HepG2 (cell line): ENCODE data around the gene MAP3K1. TPM values are rescaled to one million over a fixed set of nuclear protein-coding genes. Genes with fewer than 3 reads are reported as not detected.
A peak's percentile ranks its signal among the peaks of the same experiment; 100 is the strongest.

ENCODE experiments used
- ATAC-seq: fragments of 200-7000 bp; cut with Tn5 transposase; 3 replicates; pipeline ENCODE4 v1.9.1; 2020; ENCODE audit warnings: mild to moderate bottlenecking, moderate library complexity
- BruUV-seq: library from RNA; stranded (reverse); fragments of 400-500 nt; replicated peaks from 2 replicates; lab custom pipeline; 2021; lab: Mats Ljungman, UMichigan
- CTCF ChIA-PET: fragments of 300-600 bp; formaldehyde crosslinking; extraction: SDS; loops from one replicate; lab custom pipeline; 2021; ENCODE audit warnings: low total read pairs, inconsistent platforms, low intra/inter-chr PET ratio; lab: Yijun Ruan, JAX
- POLR2A ChIA-PET: fragments of 350-600 bp; sonication (Branson Sonifier 250); formaldehyde crosslinking; loops from one replicate; lab custom pipeline; 2020; ENCODE audit warnings: antibody characterized with exemption, inconsistent platforms; lab: Yijun Ruan, JAX
- DNase-seq: peaks from one replicate; pipeline ENCODE4 v3.0.0-alpha.2; 2015; ENCODE audit warnings: low spot score
- FAIRE-seq: peaks from 3 replicates; lab custom pipeline; 2011; peaks lifted over from hg19 to GRCh38; lab: Jason Lieb, UNC
- H2AFZ ChIP-seq: one replicate; pipeline ENCODE4 v1.6.1; 2011; ENCODE audit warnings: low read length, inconsistent platforms
- H3K27ac ChIP-seq: fragments of 300-600 bp; 3 replicates; pipeline ENCODE4 v1.8.0; 2011; ENCODE audit warnings: mixed run types, mild to moderate bottlenecking, mixed read lengths, low read length, inconsistent platforms; ENCODE audit not compliant: insufficient read depth; ENCODE audit errors: extremely low read length
- H3K27me3 ChIP-seq, 2 experiments: fragments of 200-600 bp in 1 of 2; 2 replicates in 1 of 2; 3 replicates in 1 of 2; pipeline versions ENCODE4 v1.6.0 to v1.8.0; 2011; ENCODE audit warnings: low read length in 2 of 2, mild to moderate bottlenecking in 2 of 2, moderate library complexity in 2 of 2, inconsistent platforms in 1 of 2; ENCODE audit not compliant: insufficient read depth in 2 of 2, control insufficient read depth in 1 of 2
- H3K36me3 ChIP-seq, 2 experiments: fragments of 200-600 bp in 1 of 2; replicated peaks in 1 of 2; 2 replicates in 1 of 2; 3 replicates in 1 of 2; pipeline versions ENCODE4 v1.5.1 to v1.8.0; 2011; ENCODE audit warnings: low read length in 2 of 2, inconsistent platforms in 1 of 2; ENCODE audit not compliant: insufficient read depth in 2 of 2, control insufficient read depth in 1 of 2
- H3K4me1 ChIP-seq: 2 replicates; pipeline ENCODE4 v1.5.1; 2012; ENCODE audit warnings: low read length, inconsistent platforms; ENCODE audit not compliant: insufficient read depth
- H3K4me2 ChIP-seq: 2 replicates; pipeline ENCODE4 v1.6.0; 2011; ENCODE audit warnings: low read depth, low read length, inconsistent platforms
- H3K4me3 ChIP-seq, 3 experiments: fragments of 200-600 bp in 1 of 3; sonication (generic), shearing (Covaris generic) in 1 of 3; replicated peaks in 1 of 3; 2 replicates each; pipeline ENCODE4 v1.5.1; 2011 to 2016; ENCODE audit warnings: low read length in 3 of 3, inconsistent platforms in 2 of 3, low read depth in 2 of 3, mild to moderate bottlenecking in 2 of 3, control low read depth in 1 of 3, mixed read lengths in 1 of 3; ENCODE audit not compliant: insufficient read depth in 1 of 3
- H3K79me2 ChIP-seq: one replicate; pipeline ENCODE4 v1.6.1; 2011; ENCODE audit warnings: low read length, inconsistent platforms; ENCODE audit not compliant: insufficient read depth
- H3K9ac ChIP-seq: 2 replicates; pipeline ENCODE4 v1.6.0; 2011; ENCODE audit warnings: mild to moderate bottlenecking, low read depth, low read length, inconsistent platforms; ENCODE audit not compliant: insufficient read depth
- H3K9me3 ChIP-seq: 2 replicates; pipeline ENCODE4 v1.5.1; 2012; ENCODE audit warnings: mild to moderate bottlenecking, low read length
- H4K20me1 ChIP-seq: 2 replicates; pipeline ENCODE4 v1.6.0; 2011; ENCODE audit warnings: inconsistent platforms, mild to moderate bottlenecking, low read length, moderate library complexity; ENCODE audit not compliant: insufficient read depth
- AFF4 ChIP-seq: sonication (generic); formaldehyde crosslinking; IDR thresholded peaks from 2 replicates; pipeline ENCODE4 v1.4.0; 2020; ENCODE audit warnings: missing genetic modification reagents
- ELF3 ChIP-seq: IDR thresholded peaks from 2 replicates; pipeline ENCODE4 v1.6.1; 2016; ENCODE audit warnings: missing genetic modification reagents, missing compliant biosample characterization
- HDAC6 ChIP-seq: fragments of 200-600 bp; sonication (generic); IDR thresholded peaks from 2 replicates; pipeline ENCODE4 v1.7.0; 2017; ENCODE audit warnings: mild to moderate bottlenecking, antibody characterized with exemption, low read length, low read depth
- HOXD1 ChIP-seq: sonication (generic); formaldehyde crosslinking; IDR thresholded peaks from 2 replicates; pipeline ENCODE4 v1.5.0; 2020; ENCODE audit warnings: missing genetic modification reagents
- KMT2A ChIP-seq: sonication (generic); formaldehyde crosslinking; IDR thresholded peaks from 2 replicates; pipeline ENCODE4 v1.4.0; 2020; ENCODE audit warnings: missing genetic modification reagents
- SP2 ChIP-seq: sonication (generic); formaldehyde crosslinking; IDR thresholded peaks from 2 replicates; pipeline ENCODE4 v1.5.1; 2020; ENCODE audit warnings: mild to moderate bottlenecking, missing genetic modification reagents
- ZNF253 ChIP-seq: sonication (generic); formaldehyde crosslinking; IDR thresholded peaks from 2 replicates; pipeline ENCODE4 v1.8.0; 2022; ENCODE audit warnings: mild to moderate bottlenecking, missing genetic modification reagents, borderline replicate concordance
- WGBS: methylation state at CpG from one replicate; pipeline ENCODE4 v1.1.6; 2017; ENCODE audit warnings: low lambda C conversion rate; 5-methylcytosine and 5-hydroxymethylcytosine counted together
- in situ Hi-C: cut with HindIII; loops from 2 replicates; pipeline ENCODE4 v1.10.0; 2017; ENCODE audit warnings: low pct_unique_long_range_greater_than_20kb; ENCODE audit not compliant: extremely low pct_ligation_motif_present
- intact Hi-C: fragments of 100-400 bp; cut with micrococcal nuclease; formaldehyde crosslinking; loops from one replicate; pipeline ENCODE4 v1.10.0; 2022; ENCODE audit not compliant: unreplicated experiment
- polyA plus RNA-seq, 8 experiments: library from polyadenylated mRNA; depleted of rRNA in 3 of 8; stranded (reverse) in 7 of 8; unstranded in 1 of 8; fragments of >200 nt; fragmentation: Illumina TruSeq in 4 of 8; extraction: Trizol in 4 of 8; gene quantifications; 2 replicates each; pipeline versions ENCODE4 v1.2.1 to v1.2.3, GENCODE V29; 2011 to 2016; ENCODE audit warnings: low read depth in 4 of 8, missing spikeins in 1 of 8, mixed read lengths in 1 of 8; ENCODE audit not compliant: insufficient read depth in 1 of 8
- total RNA-seq, 5 experiments: library from RNA; depleted of rRNA; stranded (reverse); fragments of >200 nt; fragmentation: Illumina TruSeq; extraction: Trizol; gene quantifications; 2 replicates each; pipeline ENCODE4 v1.2.3, GENCODE V29; 2016; ENCODE audit warnings: low read depth in 1 of 5
- TF ChIP-seq, protein P1 (sequence below): sonication (generic); formaldehyde crosslinking; IDR thresholded peaks from 2 replicates; pipeline ENCODE4 v1.5.0; 2020; ENCODE audit warnings: mild to moderate bottlenecking, missing genetic modification reagents, moderate library complexity
- TF ChIP-seq, protein P2 (sequence below): sonication (generic); formaldehyde crosslinking; IDR thresholded peaks from 2 replicates; pipeline ENCODE4 v1.5.1; 2020; ENCODE audit warnings: mild to moderate bottlenecking, missing genetic modification reagents, borderline replicate concordance
- TF ChIP-seq, protein P3 (sequence below): IDR thresholded peaks from 2 replicates; pipeline ENCODE4 v1.6.1; 2016; ENCODE audit warnings: missing compliant biosample characterization, missing genetic modification reagents, borderline replicate concordance

Gene MAP3K1
- total and polyA plus RNA-seq, 2 of the 13 experiments (the other 11 are each of a cell fraction or from before 2014, with no cell fraction given), result 16.4 to 30.3 TPM

- Histone ChIP-seq H3K4me1 (no peaks in the 10 kb centered on the region; the same call in 1 of the 2 replicates), H3K4me3 (no peak overlapping the region), H3K79me2 (no peaks in the 10 kb centered on the region), H4K20me1 (no peaks in the 10 kb centered on the region), H3K9me3 (no peaks in the 10 kb centered on the region), H3K36me3 (no peaks in the 10 kb centered on the region; a peak in 1 of 5 replicates), H3K27me3 (no peaks in the 10 kb centered on the region), H3K9ac (no peak overlapping the region), H3K27ac (no peak overlapping the region), H2AFZ (no peak overlapping the region), H3K4me2 (no peak overlapping the region)
- intact Hi-C loops (loop anchor here (1.0 to 2.0 kb wide), 3 partner anchors 181 to 320 kb away; no protein-coding TSS in a partner anchor), in situ Hi-C loops (loop anchor here (5.0 to 10.0 kb wide), 2 partner anchors 236 to 314 kb away; no protein-coding TSS in a partner anchor)
- POLR2A ChIA-PET, result no interaction called here
- ATAC-seq (peak; percentile 83), FAIRE-seq (peak; percentile 75), DNase-seq (peak; percentile 56)
- BruUV-seq, result no TSS peak
- 34% methylated on average over 3 of the region's 3 CpGs for WGBS
- CTCF ChIA-PET, result interaction anchor here (0.8 to 2.4 kb wide), 6 partner anchors 95 to 320 kb away, joined by 3 to 22 read pairs (median 6); no protein-coding TSS in a partner anchor
- TF ChIP-seq HOXD1 (no peak), KMT2A (no peak), SP2 (CRISPR knock-in tag) (no peak), ELF3 (0 out of 2 replicates have a peak, but pooled peaks have one; percentile 17), AFF4 (CRISPR knock-in tag) (no peak), ZNF253 (CRISPR knock-in tag) (no peak), HDAC6 (no peak)
- TF ChIP-seq, protein P1, sequence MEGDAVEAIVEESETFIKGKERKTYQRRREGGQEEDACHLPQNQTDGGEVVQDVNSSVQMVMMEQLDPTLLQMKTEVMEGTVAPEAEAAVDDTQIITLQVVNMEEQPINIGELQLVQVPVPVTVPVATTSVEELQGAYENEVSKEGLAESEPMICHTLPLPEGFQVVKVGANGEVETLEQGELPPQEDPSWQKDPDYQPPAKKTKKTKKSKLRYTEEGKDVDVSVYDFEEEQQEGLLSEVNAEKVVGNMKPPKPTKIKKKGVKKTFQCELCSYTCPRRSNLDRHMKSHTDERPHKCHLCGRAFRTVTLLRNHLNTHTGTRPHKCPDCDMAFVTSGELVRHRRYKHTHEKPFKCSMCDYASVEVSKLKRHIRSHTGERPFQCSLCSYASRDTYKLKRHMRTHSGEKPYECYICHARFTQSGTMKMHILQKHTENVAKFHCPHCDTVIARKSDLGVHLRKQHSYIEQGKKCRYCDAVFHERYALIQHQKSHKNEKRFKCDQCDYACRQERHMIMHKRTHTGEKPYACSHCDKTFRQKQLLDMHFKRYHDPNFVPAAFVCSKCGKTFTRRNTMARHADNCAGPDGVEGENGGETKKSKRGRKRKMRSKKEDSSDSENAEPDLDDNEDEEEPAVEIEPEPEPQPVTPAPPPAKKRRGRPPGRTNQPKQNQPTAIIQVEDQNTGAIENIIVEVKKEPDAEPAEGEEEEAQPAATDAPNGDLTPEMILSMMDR (CRISPR knock-in tag), result peak; percentile 79
- TF ChIP-seq, protein P2, sequence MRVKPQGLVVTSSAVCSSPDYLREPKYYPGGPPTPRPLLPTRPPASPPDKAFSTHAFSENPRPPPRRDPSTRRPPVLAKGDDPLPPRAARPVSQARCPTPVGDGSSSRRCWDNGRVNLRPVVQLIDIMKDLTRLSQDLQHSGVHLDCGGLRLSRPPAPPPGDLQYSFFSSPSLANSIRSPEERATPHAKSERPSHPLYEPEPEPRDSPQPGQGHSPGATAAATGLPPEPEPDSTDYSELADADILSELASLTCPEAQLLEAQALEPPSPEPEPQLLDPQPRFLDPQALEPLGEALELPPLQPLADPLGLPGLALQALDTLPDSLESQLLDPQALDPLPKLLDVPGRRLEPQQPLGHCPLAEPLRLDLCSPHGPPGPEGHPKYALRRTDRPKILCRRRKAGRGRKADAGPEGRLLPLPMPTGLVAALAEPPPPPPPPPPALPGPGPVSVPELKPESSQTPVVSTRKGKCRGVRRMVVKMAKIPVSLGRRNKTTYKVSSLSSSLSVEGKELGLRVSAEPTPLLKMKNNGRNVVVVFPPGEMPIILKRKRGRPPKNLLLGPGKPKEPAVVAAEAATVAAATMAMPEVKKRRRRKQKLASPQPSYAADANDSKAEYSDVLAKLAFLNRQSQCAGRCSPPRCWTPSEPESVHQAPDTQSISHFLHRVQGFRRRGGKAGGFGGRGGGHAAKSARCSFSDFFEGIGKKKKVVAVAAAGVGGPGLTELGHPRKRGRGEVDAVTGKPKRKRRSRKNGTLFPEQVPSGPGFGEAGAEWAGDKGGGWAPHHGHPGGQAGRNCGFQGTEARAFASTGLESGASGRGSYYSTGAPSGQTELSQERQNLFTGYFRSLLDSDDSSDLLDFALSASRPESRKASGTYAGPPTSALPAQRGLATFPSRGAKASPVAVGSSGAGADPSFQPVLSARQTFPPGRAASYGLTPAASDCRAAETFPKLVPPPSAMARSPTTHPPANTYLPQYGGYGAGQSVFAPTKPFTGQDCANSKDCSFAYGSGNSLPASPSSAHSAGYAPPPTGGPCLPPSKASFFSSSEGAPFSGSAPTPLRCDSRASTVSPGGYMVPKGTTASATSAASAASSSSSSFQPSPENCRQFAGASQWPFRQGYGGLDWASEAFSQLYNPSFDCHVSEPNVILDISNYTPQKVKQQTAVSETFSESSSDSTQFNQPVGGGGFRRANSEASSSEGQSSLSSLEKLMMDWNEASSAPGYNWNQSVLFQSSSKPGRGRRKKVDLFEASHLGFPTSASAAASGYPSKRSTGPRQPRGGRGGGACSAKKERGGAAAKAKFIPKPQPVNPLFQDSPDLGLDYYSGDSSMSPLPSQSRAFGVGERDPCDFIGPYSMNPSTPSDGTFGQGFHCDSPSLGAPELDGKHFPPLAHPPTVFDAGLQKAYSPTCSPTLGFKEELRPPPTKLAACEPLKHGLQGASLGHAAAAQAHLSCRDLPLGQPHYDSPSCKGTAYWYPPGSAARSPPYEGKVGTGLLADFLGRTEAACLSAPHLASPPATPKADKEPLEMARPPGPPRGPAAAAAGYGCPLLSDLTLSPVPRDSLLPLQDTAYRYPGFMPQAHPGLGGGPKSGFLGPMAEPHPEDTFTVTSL (CRISPR knock-in tag), result no peak
- TF ChIP-seq, protein P3, sequence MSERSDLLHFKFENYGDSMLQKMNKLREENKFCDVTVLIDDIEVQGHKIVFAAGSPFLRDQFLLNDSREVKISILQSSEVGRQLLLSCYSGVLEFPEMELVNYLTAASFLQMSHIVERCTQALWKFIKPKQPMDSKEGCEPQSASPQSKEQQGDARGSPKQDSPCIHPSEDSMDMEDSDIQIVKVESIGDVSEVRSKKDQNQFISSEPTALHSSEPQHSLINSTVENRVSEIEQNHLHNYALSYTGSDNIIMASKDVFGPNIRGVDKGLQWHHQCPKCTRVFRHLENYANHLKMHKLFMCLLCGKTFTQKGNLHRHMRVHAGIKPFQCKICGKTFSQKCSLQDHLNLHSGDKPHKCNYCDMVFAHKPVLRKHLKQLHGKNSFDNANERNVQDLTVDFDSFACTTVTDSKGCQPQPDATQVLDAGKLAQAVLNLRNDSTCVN (CRISPR knock-in tag), result no peak
Measured at GRCh38 chr5:56900858-56901578, 85.7 kb downstream of the MAP3K1 start.
